Bronchial epithelial cell (primary cell): ENCODE data around the gene RPS6KA4. TPM values are rescaled to one million over a fixed set of nuclear protein-coding genes. Genes with fewer than 3 reads are reported as not detected.
A peak's percentile ranks its signal among the peaks of the same experiment; 100 is the strongest.

Source experiments
- DNase-seq: peaks from one replicate; pipeline ENCODE4 v3.0.0-alpha.2; 2010; ENCODE audit warnings: low read depth
- FAIRE-seq: peaks from 2 replicates; lab custom pipeline; 2011; peaks lifted over from hg19 to GRCh38; lab: Jason Lieb, UNC
- H3K27me3 ChIP-seq: 2 replicates; pipeline ENCODE4 v1.5.1; 2011; ENCODE audit warnings: low read length; ENCODE audit not compliant: control insufficient read depth, insufficient read depth
- H3K36me3 ChIP-seq: 2 replicates; pipeline ENCODE4 v1.5.1; 2011; ENCODE audit warnings: low read length; ENCODE audit not compliant: control insufficient read depth, insufficient read depth
- H3K4me3 ChIP-seq: 2 replicates; pipeline ENCODE4 v1.5.1; 2011; ENCODE audit warnings: mild to moderate bottlenecking, low read depth, low read length, control low read depth
- CTCF ChIP-seq: IDR thresholded peaks from 2 replicates; pipeline ENCODE4 v1.5.1; 2011; ENCODE audit warnings: mild to moderate bottlenecking, moderate library complexity, low read length, control low read depth, inconsistent platforms; ENCODE audit not compliant: insufficient read depth, severe bottlenecking
- total RNA-seq: library from RNA; depleted of rRNA; stranded (reverse); fragments of >200 nt; gene quantifications from 2 replicates; pipeline ENCODE4 v1.2.1, GENCODE V29; 2014

The RPS6KA4 gene
- total RNA-seq, 1 donor from 2014 or later = 59.5 TPM

GRCh38 chr11:64344787-64345186 is 14.2 kb upstream of the RPS6KA4 start:
- Histone ChIP-seq H3K27me3 (no peaks in the 10 kb centered on the region), H3K36me3 (no peaks in the 10 kb centered on the region), H3K4me3 (no peak overlapping the region)
- FAIRE-seq = no peak
- no peak for TF ChIP-seq CTCF
- no peak for DNase-seq

- no peak overlapping the region for H3K4me3 ChIP-seq
- FAIRE-seq = peak; percentile 18
- no peak for TF ChIP-seq CTCF
- DNase-seq = peak; percentile 82
- H3K27me3 ChIP-seq = no peaks in the 10 kb centered on the region
- H3K36me3 ChIP-seq = no peaks in the 10 kb centered on the region
Observed at GRCh38 chr11:64347193-64347867, 11.6 kb upstream of the RPS6KA4 start.

GRCh38 chr11:64348383-64349024 is 10.5 kb upstream of the RPS6KA4 start:
- no peak for TF ChIP-seq CTCF
- no peak for FAIRE-seq
- Histone ChIP-seq H3K4me3 (no peak overlapping the region), H3K36me3 (no peaks in the 10 kb centered on the region), H3K27me3 (no peaks in the 10 kb centered on the region)
- DNase-seq = no peak

- no peak for FAIRE-seq
Observed at GRCh38 chr11:64349025-64349387, 10.0 kb upstream of the RPS6KA4 start.

GRCh38 chr11:64349404-64349803 is 9.6 kb upstream of the RPS6KA4 start:
- no peak for TF ChIP-seq CTCF
- FAIRE-seq (no peak), DNase-seq (no peak)

More at GRCh38 chr11:64349025-64349387, 10.0 kb upstream of the RPS6KA4 start:
- Histone ChIP-seq H3K27me3 (no peaks in the 10 kb centered on the region), H3K4me3 (no peak overlapping the region), H3K36me3 (no peaks in the 10 kb centered on the region)
- DNase-seq = no peak
- no peak for TF ChIP-seq CTCF

More at GRCh38 chr11:64349404-64349803, 9.6 kb upstream of the RPS6KA4 start:
- Histone ChIP-seq H3K36me3 (no peaks in the 10 kb centered on the region), H3K27me3 (no peaks in the 10 kb centered on the region), H3K4me3 (no peak overlapping the region)
